ENCODE measurements around the gene SNTG2. TPM values are rescaled to one million over a fixed set of nuclear protein-coding genes. Genes with fewer than 3 reads are reported as not detected.

Gene SNTG2
- total and polyA plus RNA-seq, 4 donors = 1.5 to 4.2 (median 1.9) TPM

- 71% methylated on average over 9 of the region's 13 CpGs for WGBS (ENCODE audit: insufficient coverage)
- Histone ChIP-seq H3K27ac (ENCODE audit: low read depth, low read length) (no peak overlapping the region), H3K9me3 (ENCODE audit: control insufficient read depth, insufficient read depth, low read length) (no peaks in the 10 kb centered on the region), H3K27me3 (ENCODE audit: control insufficient read depth, insufficient read depth, low read length) (no peaks in the 10 kb centered on the region), H3K4me1 (ENCODE audit: control insufficient read depth, insufficient read depth, low read length) (peaks cover 7% of the 10 kb centered on the region), H3K36me3 (ENCODE audit: control insufficient read depth, insufficient read depth, low read length) (no peaks in the 10 kb centered on the region), H3K4me3 (ENCODE audit: low read depth, low read length) (no peak overlapping the region)
- DNase-seq (ENCODE audit: low read depth in 4 of 6, low spot score in 6 of 6) = no peak
Measured at GRCh38 chr2:1234731-1235308, 284.2 kb downstream of the SNTG2 start.

- peaks cover 7% of the 10 kb centered on the region for H3K4me1 ChIP-seq (ENCODE audit: control insufficient read depth, insufficient read depth, low read length)
- H3K36me3 ChIP-seq (ENCODE audit: control insufficient read depth, insufficient read depth, low read length) = no peaks in the 10 kb centered on the region
- no peak overlapping the region for H3K4me3 ChIP-seq (ENCODE audit: low read depth, low read length)
- no CpG with 5 or more reads among the region's 5 CpGs for WGBS (ENCODE audit: insufficient coverage)
- H3K9me3 ChIP-seq (ENCODE audit: control insufficient read depth, insufficient read depth, low read length) = no peaks in the 10 kb centered on the region
- H3K27me3 ChIP-seq (ENCODE audit: control insufficient read depth, insufficient read depth, low read length) = no peaks in the 10 kb centered on the region
- no peak overlapping the region for H3K27ac ChIP-seq (ENCODE audit: low read depth, low read length)
- no peak for DNase-seq (ENCODE audit: low read depth in 4 of 6, low spot score in 6 of 6)
Measured at GRCh38 chr2:1235806-1236205, 285.2 kb downstream of the SNTG2 start.

- Histone ChIP-seq H3K27me3 (ENCODE audit: control insufficient read depth, insufficient read depth, low read length) (no peaks in the 10 kb centered on the region), H3K36me3 (ENCODE audit: control insufficient read depth, insufficient read depth, low read length) (no peaks in the 10 kb centered on the region), H3K4me1 (ENCODE audit: control insufficient read depth, insufficient read depth, low read length) (peaks cover 4% of the 10 kb centered on the region), H3K4me3 (ENCODE audit: low read depth, low read length) (no peak overlapping the region), H3K9me3 (ENCODE audit: control insufficient read depth, insufficient read depth, low read length) (no peaks in the 10 kb centered on the region), H3K27ac (ENCODE audit: low read depth, low read length) (no peak overlapping the region)
- WGBS (ENCODE audit: insufficient coverage) = no CpG with 5 or more reads among the region's 1 CpG
- DNase-seq (ENCODE audit: low read depth in 4 of 6, low spot score in 6 of 6) = no peak
Measured at GRCh38 chr2:1236606-1237005, 286.0 kb downstream of the SNTG2 start.

GRCh38 chr2:1237783-1238182 is 287.1 kb downstream of the SNTG2 start:
- Histone ChIP-seq H3K27me3 (ENCODE audit: control insufficient read depth, insufficient read depth, low read length) (no peaks in the 10 kb centered on the region), H3K36me3 (ENCODE audit: control insufficient read depth, insufficient read depth, low read length) (no peaks in the 10 kb centered on the region), H3K4me1 (ENCODE audit: control insufficient read depth, insufficient read depth, low read length) (no peaks in the 10 kb centered on the region), H3K4me3 (ENCODE audit: low read depth, low read length) (no peak overlapping the region), H3K9me3 (ENCODE audit: control insufficient read depth, insufficient read depth, low read length) (no peaks in the 10 kb centered on the region), H3K27ac (ENCODE audit: low read depth, low read length) (no peak overlapping the region)
- no peak for DNase-seq (ENCODE audit: low read depth in 4 of 6, low spot score in 6 of 6)
- 85% methylated on average over 14 of the region's 18 CpGs for WGBS (ENCODE audit: insufficient coverage)

GRCh38 chr2:1238598-1239138 is 288.0 kb downstream of the SNTG2 start:
- DNase-seq (ENCODE audit: low read depth in 4 of 6, low spot score in 6 of 6) = no peak
- no peaks in the 10 kb centered on the region for H3K4me1 ChIP-seq (ENCODE audit: control insufficient read depth, insufficient read depth, low read length)
- 83% methylated on average over 13 of the region's 14 CpGs for WGBS (ENCODE audit: insufficient coverage)
- no peak overlapping the region for H3K4me3 ChIP-seq (ENCODE audit: low read depth, low read length)
- H3K27me3 ChIP-seq (ENCODE audit: control insufficient read depth, insufficient read depth, low read length) = no peaks in the 10 kb centered on the region
- no peak overlapping the region for H3K27ac ChIP-seq (ENCODE audit: low read depth, low read length)
- H3K36me3 ChIP-seq (ENCODE audit: control insufficient read depth, insufficient read depth, low read length) = no peaks in the 10 kb centered on the region
- H3K9me3 ChIP-seq (ENCODE audit: control insufficient read depth, insufficient read depth, low read length) = no peaks in the 10 kb centered on the region

GRCh38 chr2:1245193-1245592 is 294.5 kb downstream of the SNTG2 start:
- Histone ChIP-seq H3K27me3 (ENCODE audit: control insufficient read depth, insufficient read depth, low read length) (no peaks in the 10 kb centered on the region), H3K36me3 (ENCODE audit: control insufficient read depth, insufficient read depth, low read length) (no peaks in the 10 kb centered on the region), H3K9me3 (ENCODE audit: control insufficient read depth, insufficient read depth, low read length) (no peaks in the 10 kb centered on the region), H3K4me1 (ENCODE audit: control insufficient read depth, insufficient read depth, low read length) (no peaks in the 10 kb centered on the region), H3K27ac (ENCODE audit: low read depth, low read length) (no peak overlapping the region), H3K4me3 (ENCODE audit: low read depth, low read length) (no peak overlapping the region)
- WGBS (ENCODE audit: insufficient coverage) = 100% methylated on average over 1 of the region's 2 CpGs
- DNase-seq (ENCODE audit: low read depth in 4 of 6, low spot score in 6 of 6) = no peak

- Histone ChIP-seq H3K27ac (ENCODE audit: low read depth, low read length) (no peak overlapping the region), H3K4me1 (ENCODE audit: control insufficient read depth, insufficient read depth, low read length) (no peaks in the 10 kb centered on the region), H3K36me3 (ENCODE audit: control insufficient read depth, insufficient read depth, low read length) (no peaks in the 10 kb centered on the region), H3K27me3 (ENCODE audit: control insufficient read depth, insufficient read depth, low read length) (no peaks in the 10 kb centered on the region), H3K4me3 (ENCODE audit: low read depth, low read length) (no peak overlapping the region), H3K9me3 (ENCODE audit: control insufficient read depth, insufficient read depth, low read length) (no peaks in the 10 kb centered on the region)
- 92% methylated on average over 6 of the region's 9 CpGs for WGBS (ENCODE audit: insufficient coverage)
- DNase-seq (ENCODE audit: low read depth in 4 of 6, low spot score in 6 of 6) = no peak
Measured at GRCh38 chr2:1246239-1246638, 295.6 kb downstream of the SNTG2 start.

- no peaks in the 10 kb centered on the region for H3K27me3 ChIP-seq (ENCODE audit: control insufficient read depth, insufficient read depth, low read length)
- H3K4me1 ChIP-seq (ENCODE audit: control insufficient read depth, insufficient read depth, low read length) = no peaks in the 10 kb centered on the region
- no peak overlapping the region for H3K4me3 ChIP-seq (ENCODE audit: low read depth, low read length)
- 70% methylated on average over 2 of the region's 3 CpGs for WGBS (ENCODE audit: insufficient coverage)
- DNase-seq (ENCODE audit: low read depth in 4 of 6, low spot score in 6 of 6) = no peak
- H3K36me3 ChIP-seq (ENCODE audit: control insufficient read depth, insufficient read depth, low read length) = no peaks in the 10 kb centered on the region
- no peak overlapping the region for H3K27ac ChIP-seq (ENCODE audit: low read depth, low read length)
- H3K9me3 ChIP-seq (ENCODE audit: control insufficient read depth, insufficient read depth, low read length) = no peaks in the 10 kb centered on the region
Measured at GRCh38 chr2:1246991-1247390, 296.3 kb downstream of the SNTG2 start.

GRCh38 chr2:1248187-1248586 is 297.5 kb downstream of the SNTG2 start:
- H3K4me1 ChIP-seq (ENCODE audit: control insufficient read depth, insufficient read depth, low read length) = no peaks in the 10 kb centered on the region
- 95% methylated on average over 4 of the region's 5 CpGs for WGBS (ENCODE audit: insufficient coverage)
- H3K27me3 ChIP-seq (ENCODE audit: control insufficient read depth, insufficient read depth, low read length) = no peaks in the 10 kb centered on the region
- peak in 1 of 6 donors; percentile 58 for DNase-seq (ENCODE audit: low read depth in 4 of 6, low spot score in 6 of 6)
- H3K36me3 ChIP-seq (ENCODE audit: control insufficient read depth, insufficient read depth, low read length) = no peaks in the 10 kb centered on the region
- no peak overlapping the region for H3K4me3 ChIP-seq (ENCODE audit: low read depth, low read length)
- no peak overlapping the region for H3K27ac ChIP-seq (ENCODE audit: low read depth, low read length)
- H3K9me3 ChIP-seq (ENCODE audit: control insufficient read depth, insufficient read depth, low read length) = no peaks in the 10 kb centered on the region

- no peaks in the 10 kb centered on the region for H3K9me3 ChIP-seq (ENCODE audit: control insufficient read depth, insufficient read depth, low read length)
- H3K4me3 ChIP-seq (ENCODE audit: low read depth, low read length) = no peak overlapping the region
- no peak for DNase-seq (ENCODE audit: low read depth in 4 of 6, low spot score in 6 of 6)
- no peaks in the 10 kb centered on the region for H3K36me3 ChIP-seq (ENCODE audit: control insufficient read depth, insufficient read depth, low read length)
- no peaks in the 10 kb centered on the region for H3K4me1 ChIP-seq (ENCODE audit: control insufficient read depth, insufficient read depth, low read length)
- 85% methylated on average over 8 of the region's 10 CpGs for WGBS (ENCODE audit: insufficient coverage)
- no peaks in the 10 kb centered on the region for H3K27me3 ChIP-seq (ENCODE audit: control insufficient read depth, insufficient read depth, low read length)
- no peak overlapping the region for H3K27ac ChIP-seq (ENCODE audit: low read depth, low read length)
Measured at GRCh38 chr2:1249897-1250687, 299.4 kb downstream of the SNTG2 start.

Measured in spinal cord (tissue), 10 donors.